ENCODE data around the gene IFNA7. TPM values are rescaled to one million over a fixed set of nuclear protein-coding genes. Genes with fewer than 3 reads are reported as not detected.
"Not testable (repeated sequence)": the region's sequence is repeated elsewhere in the genome, so short reads cannot be mapped to it uniquely, and the experiment has no call there.

IFNA7 gene
- total RNA-seq, 1 donor from 2014 or later: not detected

DNA sequence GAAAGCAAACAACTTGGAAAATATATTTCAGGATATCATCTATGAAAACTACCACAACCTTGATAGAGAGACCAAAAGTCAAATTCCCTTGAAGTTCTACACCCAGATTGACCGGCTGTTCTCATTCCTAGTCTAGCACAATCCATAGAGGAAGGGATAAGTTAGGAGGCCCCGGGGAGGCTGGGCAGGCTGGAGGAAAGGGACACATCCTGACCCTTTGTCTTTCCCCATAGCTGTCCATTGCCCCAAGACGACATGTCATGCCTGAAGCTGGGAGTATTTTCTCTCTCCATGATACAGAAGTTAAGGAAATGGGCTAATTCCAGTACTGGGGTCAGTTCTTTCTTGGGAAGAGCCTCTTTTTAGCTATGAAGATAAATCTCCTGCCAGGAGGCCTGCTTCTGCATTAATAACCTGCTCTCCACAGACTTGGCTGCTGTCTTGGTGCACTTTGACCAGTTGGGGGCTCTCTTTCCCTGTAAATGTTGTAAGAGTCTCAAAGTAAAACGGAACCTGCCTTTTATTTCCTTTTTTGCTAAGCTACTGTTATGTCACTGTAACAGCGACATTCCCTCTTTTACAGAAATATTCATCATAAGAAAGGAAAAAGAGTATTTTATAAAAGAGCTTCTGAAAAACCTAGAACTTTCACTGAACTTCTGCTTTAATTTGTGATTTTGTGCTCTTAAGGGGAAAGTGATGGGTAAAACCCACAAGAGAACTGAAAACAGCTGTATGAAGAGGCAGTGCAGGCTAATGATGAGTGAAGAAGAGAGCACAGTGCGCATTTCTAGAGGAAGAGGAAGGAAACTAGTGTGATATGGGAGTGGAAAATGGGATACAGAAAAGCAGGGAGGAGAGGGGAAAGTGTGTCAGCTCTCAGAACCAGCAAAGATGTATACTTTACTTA is 6.9 kb downstream of the IFNA7 start:
- H3K4me3 ChIP-seq (ENCODE audit: low read depth, low read length); DNase-seq (ENCODE audit: low read depth): not testable (repeated sequence)
- TF ChIP-seq, protein P1, sequence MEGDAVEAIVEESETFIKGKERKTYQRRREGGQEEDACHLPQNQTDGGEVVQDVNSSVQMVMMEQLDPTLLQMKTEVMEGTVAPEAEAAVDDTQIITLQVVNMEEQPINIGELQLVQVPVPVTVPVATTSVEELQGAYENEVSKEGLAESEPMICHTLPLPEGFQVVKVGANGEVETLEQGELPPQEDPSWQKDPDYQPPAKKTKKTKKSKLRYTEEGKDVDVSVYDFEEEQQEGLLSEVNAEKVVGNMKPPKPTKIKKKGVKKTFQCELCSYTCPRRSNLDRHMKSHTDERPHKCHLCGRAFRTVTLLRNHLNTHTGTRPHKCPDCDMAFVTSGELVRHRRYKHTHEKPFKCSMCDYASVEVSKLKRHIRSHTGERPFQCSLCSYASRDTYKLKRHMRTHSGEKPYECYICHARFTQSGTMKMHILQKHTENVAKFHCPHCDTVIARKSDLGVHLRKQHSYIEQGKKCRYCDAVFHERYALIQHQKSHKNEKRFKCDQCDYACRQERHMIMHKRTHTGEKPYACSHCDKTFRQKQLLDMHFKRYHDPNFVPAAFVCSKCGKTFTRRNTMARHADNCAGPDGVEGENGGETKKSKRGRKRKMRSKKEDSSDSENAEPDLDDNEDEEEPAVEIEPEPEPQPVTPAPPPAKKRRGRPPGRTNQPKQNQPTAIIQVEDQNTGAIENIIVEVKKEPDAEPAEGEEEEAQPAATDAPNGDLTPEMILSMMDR (conservative IDR thresholded peaks at IDR 0.05; ENCODE audit: low read depth, low read length): peak; percentile 62

DNA sequence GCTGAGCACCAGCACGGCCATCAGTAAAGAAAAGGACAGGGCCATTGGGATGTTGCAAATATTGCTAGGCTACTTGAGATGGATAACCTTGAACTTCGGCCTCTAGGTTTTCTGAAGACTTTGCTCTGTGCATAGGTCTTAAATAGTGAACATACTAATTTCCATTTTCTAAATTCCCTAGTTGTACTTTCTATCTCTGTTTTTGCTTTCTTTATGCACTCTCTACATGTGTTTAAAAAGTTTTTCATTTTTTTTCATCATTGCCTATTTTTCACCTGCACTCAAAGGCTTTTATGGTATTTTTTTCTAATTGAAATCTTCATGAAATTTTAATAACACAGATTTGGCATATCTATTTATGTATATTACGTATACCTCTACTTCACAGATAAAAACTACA is 14.5 kb downstream of the IFNA7 start, which contains the start of gene IFNA4:
Gene IFNA4, minus strand, starts transcription at position 101 of the 400 bp plus-strand sequence. Its CDS starts 56 bp downstream, at position 45.
- DNase-seq (ENCODE audit: low read depth); H3K4me3 ChIP-seq (ENCODE audit: low read depth, low read length): not testable (repeated sequence)

DNA sequence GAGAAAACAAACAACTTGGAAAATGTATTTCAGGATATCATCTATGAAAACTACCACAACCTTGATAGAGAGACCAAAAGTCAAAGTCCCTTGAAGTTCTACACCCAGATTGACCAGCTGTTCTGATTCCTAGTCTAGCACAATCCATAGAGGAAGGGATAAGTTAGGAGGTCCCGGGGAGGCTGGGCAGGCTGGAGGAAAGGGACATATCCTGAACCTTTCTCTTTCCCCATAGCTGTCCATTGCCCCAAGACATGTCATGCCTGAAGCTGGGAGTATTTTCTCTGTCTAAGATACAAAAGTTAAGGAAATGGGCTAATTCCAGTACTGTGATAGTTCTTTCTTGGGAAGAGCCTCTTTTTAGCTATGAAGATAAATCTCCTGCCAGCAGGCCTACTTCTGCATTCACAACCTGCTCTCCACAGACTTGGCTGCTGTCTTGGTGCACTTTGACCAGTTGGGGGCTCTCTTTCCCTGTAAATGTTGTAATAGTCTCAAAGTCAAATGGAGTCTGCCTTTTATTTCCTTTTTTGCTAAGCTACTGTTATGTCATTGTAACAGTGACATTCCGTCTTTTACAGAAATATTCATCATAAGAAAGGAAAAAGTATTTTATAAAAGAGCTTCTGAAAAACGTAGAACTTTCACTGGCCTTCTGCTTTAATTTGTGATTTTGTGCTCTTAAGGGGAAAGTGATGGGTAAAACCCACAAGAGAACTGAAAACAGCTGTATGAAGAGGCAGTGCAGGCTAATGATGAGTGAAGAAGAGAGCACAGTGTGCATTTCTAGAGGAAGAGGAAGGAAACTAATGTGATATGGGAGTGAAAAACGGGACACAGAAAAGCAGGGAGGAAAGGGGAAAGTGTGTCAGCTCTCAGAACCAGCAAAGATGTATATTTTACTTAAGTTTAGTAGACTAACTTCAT is 18.9 kb downstream of the IFNA7 start:
- TF ChIP-seq, protein P1 (conservative IDR thresholded peaks at IDR 0.05; ENCODE audit: low read depth, low read length): peak; percentile 62
- not testable (repeated sequence) for H3K4me3 ChIP-seq (ENCODE audit: low read depth, low read length); DNase-seq (ENCODE audit: low read depth)

GRCh38 chr9:21174671-21175070 is 27.3 kb downstream of the IFNA7 start:
- H3K4me3 ChIP-seq (ENCODE audit: low read depth, low read length): no peak overlapping the region
- no peak for DNase-seq (ENCODE audit: low read depth)
- TF ChIP-seq, protein P1 (conservative IDR thresholded peaks at IDR 0.05; ENCODE audit: low read depth, low read length): no peak

DNA sequence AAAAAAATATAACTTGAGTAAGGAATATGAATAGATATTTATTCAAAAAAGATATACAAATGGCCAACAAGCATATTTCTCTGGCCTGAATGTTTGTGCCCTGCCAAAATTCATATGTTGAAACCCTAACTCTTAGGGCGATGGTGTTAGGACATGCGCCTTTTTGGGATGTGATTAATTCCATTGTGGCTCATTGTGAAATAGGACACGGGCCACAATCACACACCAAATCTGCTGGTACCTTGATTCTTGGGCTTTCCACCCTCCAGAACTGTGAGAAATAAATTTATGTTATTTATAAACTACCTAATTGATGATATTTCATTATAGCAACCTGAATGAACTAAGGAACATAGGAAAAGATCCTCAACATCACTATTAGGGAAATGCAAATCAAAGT is 29.8 kb downstream of the IFNA7 start:
- H3K4me3 ChIP-seq (ENCODE audit: low read depth, low read length): no peak overlapping the region
- TF ChIP-seq, protein P1 (conservative IDR thresholded peaks at IDR 0.05; ENCODE audit: low read depth, low read length): no peak
- DNase-seq (ENCODE audit: low read depth): no peak

GRCh38 chr9:21171351-21171750 is 30.7 kb downstream of the IFNA7 start:
- no peak for DNase-seq (ENCODE audit: low read depth)
- TF ChIP-seq, protein P1 (conservative IDR thresholded peaks at IDR 0.05; ENCODE audit: low read depth, low read length): no peak
- H3K4me3 ChIP-seq (ENCODE audit: low read depth, low read length): no peak overlapping the region

DNA sequence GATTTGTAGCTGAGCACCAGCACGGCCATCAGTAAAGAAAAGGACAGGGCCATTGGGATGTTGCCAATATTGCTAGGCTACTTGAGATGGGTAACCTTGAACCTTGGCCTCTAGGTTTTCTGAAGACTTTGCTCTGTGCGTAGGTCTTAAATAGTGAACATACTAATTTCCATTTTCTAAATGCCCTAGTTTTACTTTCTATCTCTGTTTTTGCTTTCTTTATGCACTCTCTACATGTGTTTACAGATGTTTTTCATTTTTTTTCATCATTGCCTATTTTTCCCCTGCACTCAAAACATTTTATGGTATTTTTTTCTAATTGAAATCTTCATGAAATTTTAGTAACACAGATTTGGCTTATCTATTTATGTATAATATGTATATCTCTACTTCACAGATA is 35.4 kb downstream of the IFNA7 start, which contains the start of gene IFNA21:
Gene IFNA21, minus strand, starts transcription at position 101 of the 400 bp plus-strand sequence. Its CDS starts 48 bp downstream, at position 53.
- not testable (repeated sequence) for DNase-seq (ENCODE audit: low read depth)

More for the DNA sequence above, 35.4 kb downstream of the IFNA7 start, which contains the start of gene IFNA21:
- H3K4me3 ChIP-seq (ENCODE audit: low read depth, low read length): not testable (repeated sequence)
